EL (cell line): ENCODE results near the gene SEPTIN2.
"Not testable (repeated sequence)": the region's sequence is repeated elsewhere in the genome, so short reads cannot be mapped to it uniquely, and the experiment has no call there.

Source experiments
- DNase-seq: peaks from one replicate; pipeline ENCODE4 v3.0.0-alpha.2; 2016

SEPTIN2 gene

GRCh38 chr2:241390301-241391206, 74.8 kb downstream of the SEPTIN2 start:
- no peak for DNase-seq

- DNase-seq, result peak; percentile 35
These were observed 76.4 kb downstream of the SEPTIN2 start for GRCh38 chr2:241391892-241392665.

DNA sequence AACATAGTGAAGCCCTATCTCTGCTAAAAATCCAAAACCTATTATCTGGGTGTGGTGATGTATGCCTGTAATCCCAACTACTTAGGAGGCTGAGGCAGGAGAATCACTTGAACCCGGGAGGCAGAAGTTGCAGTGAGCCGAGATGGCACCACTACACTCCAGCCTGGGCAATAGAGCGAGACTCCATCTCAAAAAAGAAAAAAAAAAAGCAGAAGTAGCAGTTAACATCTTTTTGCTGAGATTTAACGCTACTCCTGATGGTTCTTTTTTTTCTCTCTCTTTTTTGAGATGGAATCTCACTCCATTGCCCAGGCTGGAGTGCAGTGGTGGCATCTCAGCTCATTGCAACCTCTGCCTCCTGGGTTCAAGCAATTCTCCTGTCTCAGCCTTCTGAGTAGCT, 77.0 kb downstream of the SEPTIN2 start:
- DNase-seq, result not testable (repeated sequence)

DNA sequence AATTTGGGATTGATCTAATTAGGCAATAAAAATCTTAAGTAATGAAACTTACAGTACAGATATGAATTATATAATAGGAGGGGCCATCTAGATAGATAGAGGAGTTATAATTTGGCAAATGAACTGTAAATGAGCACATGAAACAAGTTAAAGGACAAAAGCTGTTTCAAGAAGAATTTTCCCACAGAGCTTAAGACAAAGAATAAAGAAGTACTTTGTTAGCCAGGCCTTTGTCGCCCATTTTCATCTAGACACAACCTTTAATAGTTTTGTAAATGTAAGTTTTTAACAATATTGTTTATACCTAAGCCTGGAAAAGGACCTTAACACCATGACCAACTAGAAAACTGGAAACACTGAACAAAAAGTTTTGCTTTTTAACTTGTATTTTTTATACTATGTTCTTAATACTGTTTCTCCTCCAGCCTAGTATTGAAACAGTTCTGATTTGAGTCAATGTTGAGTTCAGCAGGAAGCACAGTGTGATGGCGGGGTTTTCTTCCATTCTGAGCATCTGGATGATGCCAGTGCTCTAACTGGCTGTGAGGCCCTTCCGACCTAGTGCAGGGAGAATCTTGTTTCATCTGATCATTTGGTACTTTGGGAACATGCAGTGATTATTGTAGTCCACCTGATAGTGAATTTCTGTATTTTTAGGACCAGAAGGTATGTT, 77.9 kb downstream of the SEPTIN2 start:
- DNase-seq, result no peak

DNA sequence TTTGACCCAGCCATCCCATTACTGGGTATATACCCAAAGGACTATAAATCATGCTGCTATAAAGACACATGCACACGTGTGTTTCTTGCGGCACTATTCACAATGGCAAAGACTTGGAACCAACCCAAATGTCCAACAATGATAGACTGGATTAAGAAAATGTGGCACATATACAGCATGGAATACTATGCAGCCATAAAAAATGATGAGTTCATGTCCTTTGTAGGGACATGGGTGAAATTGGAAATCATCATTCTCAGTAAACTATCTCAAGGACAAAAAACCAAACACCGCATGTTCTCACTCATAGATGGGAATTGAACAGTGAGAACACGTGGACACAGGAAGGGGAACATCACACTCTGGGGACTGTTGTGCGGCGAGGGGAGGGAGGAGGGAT, 81.1 kb downstream of the SEPTIN2 start:
- not testable (repeated sequence) for DNase-seq

DNA sequence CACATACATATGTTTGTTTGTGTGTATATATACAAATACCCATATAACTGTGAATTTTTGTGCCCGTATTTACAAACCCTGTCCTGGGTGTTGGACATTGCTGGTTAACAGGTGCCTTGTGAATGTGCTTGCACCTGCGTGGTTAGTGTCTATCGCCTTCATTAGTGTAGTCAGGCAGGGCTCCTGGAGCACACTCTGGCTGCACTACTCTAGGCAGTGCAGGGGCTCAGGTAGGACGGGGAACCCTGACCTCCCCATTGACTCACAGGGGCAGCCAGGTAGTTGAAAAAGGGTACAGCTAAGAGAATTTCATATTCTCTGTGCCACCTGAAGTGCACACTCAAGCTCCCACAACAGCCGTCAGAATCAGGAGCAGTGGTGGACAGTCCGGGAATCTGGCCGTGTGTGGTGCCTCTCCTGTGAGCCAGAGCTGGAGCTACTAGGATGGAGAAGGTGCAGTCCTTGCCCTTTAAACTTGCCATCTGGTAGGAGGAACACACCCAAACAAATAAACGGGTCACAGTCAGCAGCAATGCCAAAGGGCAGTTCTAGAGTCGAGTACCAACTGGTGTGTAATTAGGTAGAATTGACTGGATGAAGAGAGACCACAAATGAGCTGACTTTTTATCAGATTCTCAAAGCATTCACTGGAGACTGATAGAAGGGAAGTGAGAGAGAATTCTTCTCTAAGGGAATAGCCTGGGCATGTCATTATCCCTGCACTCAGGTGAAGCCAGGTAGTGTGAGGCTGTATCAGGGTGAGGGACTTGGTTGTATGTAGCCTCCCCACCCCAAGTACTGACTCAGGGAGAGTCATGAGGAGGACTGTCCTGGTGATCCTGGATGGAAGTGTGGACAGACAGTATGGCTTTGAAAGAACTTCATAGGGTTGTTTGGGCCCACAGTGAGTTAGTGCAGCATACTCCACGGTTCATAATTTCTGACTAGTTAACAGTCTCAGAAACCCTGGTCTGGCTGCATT, 84.5 kb downstream of the SEPTIN2 start:
- DNase-seq, result no peak
